ENCODE results near the gene PPHLN1. TPM values are rescaled to one million over a fixed set of nuclear protein-coding genes. Genes with fewer than 3 reads are reported as not detected.

The PPHLN1 gene
- total RNA-seq, 1 donor from 2014 or later, result 65.3 TPM

GRCh38 chr12:42282294-42282693 lies 43.7 kb upstream of the PPHLN1 start:
- no peak for DNase-seq (ENCODE audit: low read depth)
- H3K27ac ChIP-seq (ENCODE audit: low read depth, low read length), result no peak overlapping the region
- no peak overlapping the region for H3K4me3 ChIP-seq (ENCODE audit: insufficient read depth, low read depth, low read length)
- Mint-ChIP-seq H3K9me3 (ENCODE audit: unreplicated experiment) (peaks cover 1% of the 10 kb centered on the region), H3K4me1 (ENCODE audit: low read depth, unreplicated experiment) (no peaks in the 10 kb centered on the region), H3K27me3 (ENCODE audit: low read depth, unreplicated experiment) (peaks cover 4% of the 10 kb centered on the region), H3K36me3 (ENCODE audit: low read depth, unreplicated experiment) (no peaks in the 10 kb centered on the region), H3K27ac (ENCODE audit: unreplicated experiment) (no peak overlapping the region), H3K4me3 (ENCODE audit: unreplicated experiment) (no peak overlapping the region)
- TF ChIP-seq EZH2 (IDR thresholded peaks at IDR 0.05; ENCODE audit: insufficient read depth, low read length) (no peak), CTCF (IDR thresholded peaks at IDR 0.05; ENCODE audit: insufficient read depth, low read depth, low read length) (no peak)
- no peaks in the 10 kb centered on the region for H3K9me3 ChIP-seq (ENCODE audit: insufficient read depth, low read depth, low read length)
- no peak for FAIRE-seq
- H3K9ac ChIP-seq (ENCODE audit: low read length), result no peak overlapping the region
- H3K79me2 ChIP-seq (ENCODE audit: insufficient read depth, low read length), result no peaks in the 10 kb centered on the region
- no peak overlapping the region for H3K4me2 ChIP-seq (ENCODE audit: low read length)
- no peak overlapping the region for H2AFZ ChIP-seq (ENCODE audit: low read depth, low read length)
- peaks cover 4% of the 10 kb centered on the region for H3K27me3 ChIP-seq (ENCODE audit: insufficient read depth, low read length)
- no peaks in the 10 kb centered on the region for H4K20me1 ChIP-seq (ENCODE audit: insufficient read depth, low read length)
- no peaks in the 10 kb centered on the region for H3K36me3 ChIP-seq (ENCODE audit: insufficient read depth, low read length)
- H3K4me1 ChIP-seq (ENCODE audit: insufficient read depth, low read length), result no peaks in the 10 kb centered on the region

GRCh38 chr12:42283739-42284138 lies 42.2 kb upstream of the PPHLN1 start:
- no peak overlapping the region for H2AFZ ChIP-seq (ENCODE audit: low read depth, low read length)
- peaks cover under 1% of the 10 kb centered on the region for H3K9me3 Mint-ChIP-seq (ENCODE audit: unreplicated experiment)
- no peak overlapping the region for H3K27ac Mint-ChIP-seq (ENCODE audit: unreplicated experiment)

More at GRCh38 chr12:42283739-42284138, 42.2 kb upstream of the PPHLN1 start:
- H4K20me1 ChIP-seq (ENCODE audit: insufficient read depth, low read length), result no peaks in the 10 kb centered on the region
- H3K27me3 Mint-ChIP-seq (ENCODE audit: low read depth, unreplicated experiment), result peaks cover 4% of the 10 kb centered on the region
- TF ChIP-seq CTCF (IDR thresholded peaks at IDR 0.05; ENCODE audit: insufficient read depth, low read depth, low read length) (no peak), EZH2 (IDR thresholded peaks at IDR 0.05; ENCODE audit: insufficient read depth, low read length) (no peak)
- no peaks in the 10 kb centered on the region for H3K36me3 Mint-ChIP-seq (ENCODE audit: low read depth, unreplicated experiment)
- H3K27me3 ChIP-seq (ENCODE audit: insufficient read depth, low read length), result peaks cover 4% of the 10 kb centered on the region
- no peak overlapping the region for H3K27ac ChIP-seq (ENCODE audit: low read depth, low read length)
- no peaks in the 10 kb centered on the region for H3K9me3 ChIP-seq (ENCODE audit: insufficient read depth, low read depth, low read length)
- H3K4me3 ChIP-seq (ENCODE audit: insufficient read depth, low read depth, low read length), result no peak overlapping the region
- H3K4me2 ChIP-seq (ENCODE audit: low read length), result no peak overlapping the region
- DNase-seq (ENCODE audit: low read depth), result no peak
- H3K4me3 Mint-ChIP-seq (ENCODE audit: unreplicated experiment), result no peak overlapping the region
- H3K9ac ChIP-seq (ENCODE audit: low read length), result no peak overlapping the region
- no peaks in the 10 kb centered on the region for H3K4me1 ChIP-seq (ENCODE audit: insufficient read depth, low read length)
- H3K79me2 ChIP-seq (ENCODE audit: insufficient read depth, low read length), result no peaks in the 10 kb centered on the region
- H3K36me3 ChIP-seq (ENCODE audit: insufficient read depth, low read length), result no peaks in the 10 kb centered on the region
- no peaks in the 10 kb centered on the region for H3K4me1 Mint-ChIP-seq (ENCODE audit: low read depth, unreplicated experiment)
- FAIRE-seq, result no peak
